H1 (cell line): ENCODE results near the gene CDKN1A.

Source experiments
- CREB1 ChIP-seq: IDR thresholded peaks from 2 replicates; pipeline ENCODE4 v1.6.1; 2012; ENCODE audit warnings: inconsistent platforms
- RFX5 ChIP-seq: IDR thresholded peaks from 2 replicates; pipeline ENCODE4 v1.6.1; 2011; ENCODE audit warnings: low read depth, low read length, improper control_type of control experiment, borderline replicate concordance
- TF ChIP-seq, protein P1 (sequence below): IDR thresholded peaks from 2 replicates; pipeline ENCODE4 v1.6.1; 2012; ENCODE audit warnings: inconsistent platforms
- TF ChIP-seq, protein P2 (sequence below), 3 experiments: IDR thresholded peaks; 1 replicate in 2 of 3; 2 replicates in 1 of 3; pipeline versions ENCODE4 v1.5.1 to v1.6.1; 2011; ENCODE audit warnings: low read length in 3 of 3, mild to moderate bottlenecking in 3 of 3, inconsistent platforms in 2 of 3, low read depth in 1 of 3, moderate library complexity in 1 of 3; ENCODE audit not compliant: insufficient read depth in 1 of 3; ENCODE audit errors: control extremely low read depth in 1 of 3

DNA sequence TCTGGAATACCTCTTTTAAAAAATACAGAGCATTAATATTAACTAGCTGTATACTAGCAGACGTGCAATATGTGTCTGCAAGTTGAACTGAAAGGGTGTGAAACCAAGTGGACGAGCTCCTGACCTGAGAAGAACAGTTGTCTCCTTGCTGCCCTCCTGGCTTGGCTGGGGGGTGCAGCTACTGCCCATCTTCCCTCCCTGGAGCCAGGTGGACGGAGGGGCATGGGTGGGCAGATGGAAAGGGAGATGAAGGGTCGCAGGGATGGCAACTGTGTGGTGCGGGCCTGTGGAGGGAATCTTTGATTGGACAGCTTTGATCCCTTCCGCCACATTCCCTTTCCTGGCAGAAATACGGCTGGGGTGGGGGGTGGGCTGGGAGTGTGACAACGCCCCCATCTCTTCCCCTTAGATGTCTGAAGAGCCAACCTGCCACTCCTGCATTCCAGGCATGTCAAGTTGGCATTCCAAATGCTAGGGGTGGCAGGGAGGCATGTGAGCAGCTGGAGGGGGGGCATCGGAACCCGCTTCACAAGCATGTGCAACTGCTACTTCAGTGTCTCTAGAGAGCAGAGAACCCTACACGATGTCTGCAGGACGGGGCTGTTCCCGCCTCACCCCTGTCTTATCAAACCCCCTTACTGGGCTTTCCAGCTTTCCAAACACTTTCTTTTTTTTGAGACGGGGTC is 47.0 kb upstream of the CDKN1A start:
- TF ChIP-seq CREB1 (no peak), RFX5 (no peak)
- TF ChIP-seq, protein P1, sequence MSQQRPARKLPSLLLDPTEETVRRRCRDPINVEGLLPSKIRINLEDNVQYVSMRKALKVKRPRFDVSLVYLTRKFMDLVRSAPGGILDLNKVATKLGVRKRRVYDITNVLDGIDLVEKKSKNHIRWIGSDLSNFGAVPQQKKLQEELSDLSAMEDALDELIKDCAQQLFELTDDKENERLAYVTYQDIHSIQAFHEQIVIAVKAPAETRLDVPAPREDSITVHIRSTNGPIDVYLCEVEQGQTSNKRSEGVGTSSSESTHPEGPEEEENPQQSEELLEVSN, result no peak
- TF ChIP-seq, protein P2, sequence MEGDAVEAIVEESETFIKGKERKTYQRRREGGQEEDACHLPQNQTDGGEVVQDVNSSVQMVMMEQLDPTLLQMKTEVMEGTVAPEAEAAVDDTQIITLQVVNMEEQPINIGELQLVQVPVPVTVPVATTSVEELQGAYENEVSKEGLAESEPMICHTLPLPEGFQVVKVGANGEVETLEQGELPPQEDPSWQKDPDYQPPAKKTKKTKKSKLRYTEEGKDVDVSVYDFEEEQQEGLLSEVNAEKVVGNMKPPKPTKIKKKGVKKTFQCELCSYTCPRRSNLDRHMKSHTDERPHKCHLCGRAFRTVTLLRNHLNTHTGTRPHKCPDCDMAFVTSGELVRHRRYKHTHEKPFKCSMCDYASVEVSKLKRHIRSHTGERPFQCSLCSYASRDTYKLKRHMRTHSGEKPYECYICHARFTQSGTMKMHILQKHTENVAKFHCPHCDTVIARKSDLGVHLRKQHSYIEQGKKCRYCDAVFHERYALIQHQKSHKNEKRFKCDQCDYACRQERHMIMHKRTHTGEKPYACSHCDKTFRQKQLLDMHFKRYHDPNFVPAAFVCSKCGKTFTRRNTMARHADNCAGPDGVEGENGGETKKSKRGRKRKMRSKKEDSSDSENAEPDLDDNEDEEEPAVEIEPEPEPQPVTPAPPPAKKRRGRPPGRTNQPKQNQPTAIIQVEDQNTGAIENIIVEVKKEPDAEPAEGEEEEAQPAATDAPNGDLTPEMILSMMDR (IDR thresholded peaks at IDR 0.05; ENCODE audit: control extremely low read depth in 1 of 3, insufficient read depth in 1 of 3, low read depth in 1 of 3, low read length in 3 of 3), result no peak
